ENCODE measurements around the gene DUSP28.

DUSP28 gene

GRCh38 chr2:240604939-240605716 lies 45.0 kb downstream of the DUSP28 start:
- no peaks in the 10 kb centered on the region for H3K9me3 ChIP-seq (ENCODE audit: severe bottlenecking)
- no peaks in the 10 kb centered on the region for H3K36me3 ChIP-seq
- H3K27me3 ChIP-seq (ENCODE audit: insufficient read depth, low read depth, severe bottlenecking) = no peaks in the 10 kb centered on the region
- TF ChIP-seq CTCF (IDR thresholded peaks at IDR 0.05; ENCODE audit: low read depth, low read length) = no peak
- H3K27ac ChIP-seq = no peak overlapping the region
- no peak overlapping the region for H3K4me3 ChIP-seq (ENCODE audit: low read depth, low read length)
- DNase-seq = peak; percentile 4

DNA sequence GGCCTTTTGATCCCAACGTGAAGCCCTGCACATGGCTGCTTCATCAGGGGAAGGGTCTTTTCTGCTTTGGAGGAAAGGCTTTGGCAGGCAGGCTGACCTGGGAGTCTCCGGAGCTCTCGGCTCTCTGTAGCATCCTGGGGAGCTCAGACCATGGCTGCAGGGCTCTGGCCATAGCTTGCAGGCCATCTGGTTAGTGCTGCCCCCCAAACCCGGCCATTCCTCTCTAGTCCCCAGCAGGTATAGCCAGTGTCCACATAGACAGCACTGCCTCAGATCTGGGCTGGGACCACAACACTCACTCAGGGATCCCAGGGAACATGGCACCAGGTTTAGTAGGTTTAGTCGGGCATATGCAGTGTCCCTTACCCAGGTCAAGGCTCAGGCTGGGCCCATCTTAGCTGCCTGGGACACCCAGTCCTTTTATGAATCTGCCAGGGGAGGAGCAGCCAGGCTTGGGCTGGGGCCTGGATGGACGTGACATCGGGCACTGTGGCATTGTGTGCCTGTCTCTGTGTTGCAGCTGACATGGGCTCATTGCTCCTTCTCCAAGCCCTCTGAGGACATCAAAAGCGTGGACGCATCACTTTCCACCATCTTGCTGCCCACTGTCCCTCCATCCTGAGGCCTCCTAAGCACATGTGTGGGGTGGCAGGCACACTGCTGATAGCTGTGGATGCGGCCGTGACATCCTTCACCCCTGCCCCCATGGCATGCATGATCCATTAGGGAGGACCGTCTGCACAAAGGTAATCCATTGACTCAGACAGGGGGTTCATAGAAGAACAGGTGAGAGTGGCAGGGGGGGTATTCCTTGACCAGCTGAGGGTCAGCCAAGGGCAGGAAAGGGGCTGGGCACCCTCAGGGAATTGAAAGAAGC lies 45.9 kb downstream of the DUSP28 start:
- no peak for TF ChIP-seq CTCF (IDR thresholded peaks at IDR 0.05; ENCODE audit: low read depth, low read length)
- DNase-seq = peak; percentile 3
- H3K27me3 ChIP-seq (ENCODE audit: insufficient read depth, low read depth, severe bottlenecking) = no peaks in the 10 kb centered on the region
- H3K4me3 ChIP-seq (ENCODE audit: low read depth, low read length) = no peak overlapping the region
- no peaks in the 10 kb centered on the region for H3K36me3 ChIP-seq
- H3K27ac ChIP-seq = no peak overlapping the region
- no peaks in the 10 kb centered on the region for H3K9me3 ChIP-seq (ENCODE audit: severe bottlenecking)

DNA sequence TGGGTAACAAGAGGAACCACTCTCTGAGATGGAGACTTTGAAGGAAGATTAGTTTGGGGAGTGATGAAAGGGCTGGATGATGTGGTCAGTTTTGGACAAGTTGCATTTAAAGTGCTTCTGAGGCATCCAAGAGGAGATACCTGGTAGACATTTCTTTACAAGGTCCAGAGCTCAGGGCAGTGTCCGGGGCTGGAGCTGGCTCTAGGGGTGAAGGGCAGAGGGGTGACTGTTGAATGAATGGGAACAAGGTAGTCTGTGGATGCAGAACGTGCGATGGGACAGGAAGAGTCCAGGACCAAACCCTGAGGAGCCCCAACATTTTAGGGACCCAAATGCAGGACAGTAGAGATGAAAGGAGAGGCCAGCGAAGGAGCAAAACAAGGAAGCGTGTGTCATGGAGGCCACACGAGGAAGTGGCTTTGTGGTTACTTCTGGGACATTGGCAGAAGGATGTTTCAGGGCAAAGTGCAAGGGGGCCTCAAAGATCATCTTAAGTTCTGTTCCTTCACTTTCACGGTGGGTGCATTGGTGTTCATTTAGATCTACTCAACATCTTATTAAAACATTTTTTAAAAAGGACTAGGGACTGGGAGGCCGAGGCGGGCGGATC lies 51.5 kb downstream of the DUSP28 start:
- H3K4me3 ChIP-seq (ENCODE audit: low read depth, low read length) = no peak overlapping the region
- TF ChIP-seq CTCF (IDR thresholded peaks at IDR 0.05; ENCODE audit: low read depth, low read length) = no peak
- peak; percentile 1 for DNase-seq
- H3K9me3 ChIP-seq (ENCODE audit: severe bottlenecking) = no peaks in the 10 kb centered on the region
- no peaks in the 10 kb centered on the region for H3K27me3 ChIP-seq (ENCODE audit: insufficient read depth, low read depth, severe bottlenecking)
- no peaks in the 10 kb centered on the region for H3K36me3 ChIP-seq
- H3K27ac ChIP-seq = no peak overlapping the region
